Measurements from ENCODE around the gene MRPS10.

DNA sequence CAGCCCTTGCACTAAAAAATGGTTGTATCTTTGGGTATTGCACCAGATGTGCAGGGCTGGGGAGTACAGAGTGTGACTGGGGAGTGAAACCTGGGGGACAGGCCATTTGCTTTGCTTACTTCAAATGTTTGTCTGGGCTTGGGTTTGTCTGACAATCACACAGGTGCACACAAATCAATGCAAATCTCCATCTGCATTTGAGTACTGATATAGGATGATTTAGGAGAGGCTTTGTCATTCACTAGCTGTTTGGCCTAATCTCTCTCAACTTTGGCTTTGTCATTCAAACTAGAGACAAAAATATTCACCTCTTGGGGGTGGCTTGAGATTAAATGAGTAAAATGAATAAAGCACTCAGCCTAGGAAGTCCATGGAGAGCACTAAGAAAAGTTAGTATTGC lies 40.7 kb downstream of the MRPS10 start:
- TF ChIP-seq, protein P1, sequence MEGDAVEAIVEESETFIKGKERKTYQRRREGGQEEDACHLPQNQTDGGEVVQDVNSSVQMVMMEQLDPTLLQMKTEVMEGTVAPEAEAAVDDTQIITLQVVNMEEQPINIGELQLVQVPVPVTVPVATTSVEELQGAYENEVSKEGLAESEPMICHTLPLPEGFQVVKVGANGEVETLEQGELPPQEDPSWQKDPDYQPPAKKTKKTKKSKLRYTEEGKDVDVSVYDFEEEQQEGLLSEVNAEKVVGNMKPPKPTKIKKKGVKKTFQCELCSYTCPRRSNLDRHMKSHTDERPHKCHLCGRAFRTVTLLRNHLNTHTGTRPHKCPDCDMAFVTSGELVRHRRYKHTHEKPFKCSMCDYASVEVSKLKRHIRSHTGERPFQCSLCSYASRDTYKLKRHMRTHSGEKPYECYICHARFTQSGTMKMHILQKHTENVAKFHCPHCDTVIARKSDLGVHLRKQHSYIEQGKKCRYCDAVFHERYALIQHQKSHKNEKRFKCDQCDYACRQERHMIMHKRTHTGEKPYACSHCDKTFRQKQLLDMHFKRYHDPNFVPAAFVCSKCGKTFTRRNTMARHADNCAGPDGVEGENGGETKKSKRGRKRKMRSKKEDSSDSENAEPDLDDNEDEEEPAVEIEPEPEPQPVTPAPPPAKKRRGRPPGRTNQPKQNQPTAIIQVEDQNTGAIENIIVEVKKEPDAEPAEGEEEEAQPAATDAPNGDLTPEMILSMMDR (IDR thresholded peaks at IDR 0.05; ENCODE audit: extremely low read depth in 1 of 2, insufficient read depth in 1 of 2, low read depth in 1 of 2, low read length in 2 of 2) = no peak
- TF ChIP-seq POLR2AphosphoS5 (IDR thresholded peaks at IDR 0.05; ENCODE audit: insufficient read depth, low read depth, low read length) (no peak), POLR2A (IDR thresholded peaks at IDR 0.05; ENCODE audit: low read depth, low read length) (no peak), MYC (IDR thresholded peaks at IDR 0.05; ENCODE audit: low read depth, low read length) (no peak), EZH2 (IDR thresholded peaks at IDR 0.05; ENCODE audit: borderline replicate concordance, low read depth, low read length, severe bottlenecking) (no peak)
